Measurements from ENCODE around the gene CDC42BPB. TPM values are rescaled to one million over a fixed set of nuclear protein-coding genes. Genes with fewer than 3 reads are reported as not detected.

Gene CDC42BPB
- total RNA-seq, 1 donor from 2014 or later: 96.5 TPM

DNA sequence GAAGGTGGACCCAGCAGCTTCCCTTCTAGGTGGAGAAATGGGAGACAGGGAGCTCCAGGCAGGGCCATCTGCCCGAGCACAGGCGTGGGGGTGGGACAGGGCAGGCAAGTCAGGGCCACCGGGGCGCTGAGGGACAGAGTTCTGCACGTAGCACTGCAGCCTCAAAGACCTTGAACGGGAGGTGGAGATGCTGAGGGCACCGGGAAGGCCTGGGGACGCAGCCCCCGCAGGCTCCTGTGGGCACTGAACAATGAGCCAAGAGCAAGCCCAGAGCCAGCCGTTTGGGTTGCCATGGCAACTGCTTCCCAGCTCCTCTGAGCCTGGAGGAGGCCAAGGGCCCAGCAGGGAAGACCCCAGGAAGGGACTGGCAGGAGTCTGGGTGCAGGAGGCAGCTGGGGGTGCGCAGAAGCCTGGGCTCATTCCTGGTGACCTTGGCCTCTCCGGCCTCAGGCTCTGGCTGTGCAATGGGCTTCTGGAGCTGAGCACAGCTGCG is 30.0 kb upstream of the CDC42BPB start:
- Histone ChIP-seq H3K36me3 (no peaks in the 10 kb centered on the region), H3K9me3 (no peaks in the 10 kb centered on the region), H3K27me3 (no peaks in the 10 kb centered on the region), H3K27ac (no peak overlapping the region), H3K4me3 (no peak overlapping the region), H3K4me1 (peaks cover 0 to 3% of the 10 kb centered on the region in 2 donors)
- DNase-seq (ENCODE audit: low spot score in 2 of 2): no peak
- intact Hi-C loops (cut with DNase I): no loop called here
- no peak for TF ChIP-seq CTCF (IDR thresholded peaks at IDR 0.05)

DNA sequence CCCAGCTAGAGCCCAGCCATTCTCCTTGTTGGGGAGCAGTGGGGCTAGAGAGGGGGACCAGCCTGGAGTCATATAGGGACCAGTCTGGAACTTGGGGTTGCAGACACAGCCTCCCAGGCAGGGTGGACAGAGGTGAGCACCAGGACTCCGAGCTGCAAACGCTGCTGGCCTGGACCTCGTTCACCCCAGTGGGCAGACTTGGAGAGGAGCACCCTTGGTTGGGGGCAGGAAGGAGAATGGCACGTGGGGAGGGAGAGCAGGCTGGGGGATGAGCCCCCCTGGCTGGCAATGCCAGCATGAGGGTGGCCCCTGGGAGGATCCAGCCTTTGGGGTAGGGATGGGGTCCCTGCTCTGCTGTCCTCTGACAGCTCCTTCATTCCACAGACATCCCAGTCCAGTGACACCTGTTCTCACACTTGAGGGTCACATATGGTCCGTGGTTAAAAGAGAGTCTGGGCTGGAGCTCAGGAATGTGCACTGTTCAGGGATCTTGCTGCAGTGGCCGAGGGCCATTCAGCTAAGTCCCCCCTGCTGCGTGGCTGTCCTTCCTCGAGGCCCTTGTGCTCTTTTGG is 29.5 kb upstream of the CDC42BPB start:
- H3K27me3 ChIP-seq: no peaks in the 10 kb centered on the region
- no peaks in the 10 kb centered on the region for H3K9me3 ChIP-seq
- no peak for DNase-seq (ENCODE audit: low spot score in 2 of 2)
- no peak overlapping the region for H3K27ac ChIP-seq
- intact Hi-C loops (cut with DNase I): no loop called here
- peaks cover 0 to 3% of the 10 kb centered on the region in 2 donors for H3K4me1 ChIP-seq
- no peak for TF ChIP-seq CTCF (IDR thresholded peaks at IDR 0.05)
- H3K36me3 ChIP-seq: no peaks in the 10 kb centered on the region
- H3K4me3 ChIP-seq: no peak overlapping the region

DNA sequence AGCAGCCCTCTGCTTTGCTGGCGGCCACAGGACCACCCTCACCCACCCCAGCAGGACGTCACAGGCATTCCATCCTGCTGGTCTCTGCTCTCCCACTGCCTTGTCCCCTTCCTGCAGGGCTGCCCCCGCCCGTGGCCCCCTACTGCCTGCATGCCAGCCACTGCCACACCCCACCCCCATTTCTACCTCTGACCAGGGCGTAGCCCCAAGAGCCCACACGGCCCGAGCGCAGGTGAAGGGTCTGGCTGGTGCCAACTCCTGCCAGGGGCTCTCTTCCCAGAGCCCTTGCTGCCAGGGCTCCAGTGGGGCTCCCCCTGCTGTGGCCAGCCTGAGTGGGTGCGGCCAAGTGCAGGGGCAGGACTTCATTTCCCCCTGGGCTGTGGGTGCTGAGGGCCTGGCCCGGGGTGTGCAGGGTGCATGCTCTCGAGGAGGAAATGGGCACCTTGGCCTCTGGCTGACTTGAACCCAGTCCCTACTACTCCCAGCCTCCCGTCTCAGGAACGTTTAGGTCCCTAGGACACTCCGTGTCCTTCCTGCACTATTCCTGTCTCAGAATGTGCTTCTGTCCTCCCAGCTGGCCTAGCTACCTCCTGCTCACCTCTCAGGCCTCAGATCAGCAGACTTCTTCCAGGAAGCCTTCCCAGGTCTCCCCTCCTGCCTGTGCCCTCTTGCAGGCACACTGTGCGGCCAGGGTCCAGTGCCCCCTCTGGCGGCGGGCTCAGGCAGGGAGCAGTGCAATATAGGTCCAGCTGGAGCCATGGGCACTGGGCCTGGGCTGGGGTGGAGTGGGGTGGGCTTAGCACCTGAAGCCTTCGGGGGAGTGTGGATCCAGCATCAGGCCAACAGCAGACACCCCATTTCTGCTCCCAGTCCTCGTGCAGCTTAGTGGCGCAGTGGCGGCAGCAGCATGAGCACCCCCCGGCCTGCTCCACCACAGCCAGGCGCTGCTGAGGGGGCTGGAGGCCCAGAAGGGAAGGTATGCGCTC is 28.1 kb upstream of the CDC42BPB start:
- H3K27me3 ChIP-seq: no peaks in the 10 kb centered on the region
- no peaks in the 10 kb centered on the region for H3K4me1 ChIP-seq
- H3K9me3 ChIP-seq: no peaks in the 10 kb centered on the region
- no peak for DNase-seq (ENCODE audit: low spot score in 2 of 2)
- H3K27ac ChIP-seq: no peak overlapping the region
- intact Hi-C loops (cut with DNase I): no loop called here
- no peaks in the 10 kb centered on the region for H3K36me3 ChIP-seq
- H3K4me3 ChIP-seq: no peak overlapping the region
- TF ChIP-seq CTCF (IDR thresholded peaks at IDR 0.05): no peak

DNA sequence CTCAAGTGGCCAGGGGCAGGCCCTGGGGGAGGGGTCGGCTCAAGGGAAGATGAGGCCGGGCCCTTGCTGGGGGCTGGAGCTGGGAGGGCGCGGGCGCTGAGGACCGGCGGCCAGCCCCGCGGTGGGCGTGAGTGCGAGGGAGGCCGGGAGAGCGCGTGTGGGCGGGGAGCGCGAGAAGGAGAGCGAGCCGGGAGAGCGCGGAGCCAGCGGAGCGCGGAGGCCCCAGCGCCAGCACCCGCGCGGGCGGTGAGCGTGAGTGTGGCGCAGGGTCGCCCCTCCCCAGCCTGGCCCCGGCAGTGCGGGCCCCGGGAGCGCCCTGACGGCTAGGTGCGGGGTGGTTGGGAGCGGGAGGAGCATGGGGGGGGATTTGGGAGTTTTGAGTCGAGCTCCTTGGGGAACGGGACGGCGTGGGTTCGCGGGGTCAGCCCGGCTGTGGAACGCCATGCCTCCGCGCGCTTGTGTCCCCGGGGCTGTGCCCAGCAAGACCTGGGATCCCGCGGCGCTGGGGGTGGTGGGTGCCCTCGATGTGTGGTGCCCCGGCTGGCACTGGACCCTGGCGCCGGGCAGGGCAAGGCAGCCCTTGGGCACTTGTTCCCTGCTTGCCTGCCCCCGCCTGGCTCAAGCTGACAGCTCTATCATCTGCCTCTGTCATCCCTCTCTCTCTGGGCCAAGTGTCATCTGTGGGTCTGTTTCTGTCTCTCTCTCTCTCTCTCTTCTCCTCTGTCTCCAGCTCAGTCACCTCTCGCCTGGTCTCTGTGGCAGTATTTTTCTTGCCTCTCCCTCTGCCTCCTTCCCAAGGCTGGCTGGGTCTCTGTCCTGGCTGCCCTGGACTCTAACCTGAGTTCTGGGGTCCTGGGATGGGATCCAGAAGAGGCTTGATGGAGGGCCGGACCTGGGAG is 26.9 kb upstream of the CDC42BPB start, which contains the start of gene LBHD2:
LBHD2 (plus strand) TSS at position 190 of the 899 bp plus-strand sequence. CDS start 1,803 bp downstream, outside the sequence.
- intact Hi-C loops (cut with DNase I): no loop called here
- no peak for TF ChIP-seq CTCF (IDR thresholded peaks at IDR 0.05)
- H3K27ac ChIP-seq: no peak within 1 kb of the TSS
- H3K27me3 ChIP-seq: no peaks in the 10 kb centered on the region
- no peak for DNase-seq (ENCODE audit: low spot score in 2 of 2)
- no peaks in the 10 kb centered on the region for H3K4me1 ChIP-seq
- H3K36me3 ChIP-seq: no peaks in the 10 kb centered on the region
- peak within 1 kb of the TSS in 1 of 2 donors; percentile 30 for H3K4me3 ChIP-seq
- no peaks in the 10 kb centered on the region for H3K9me3 ChIP-seq

DNA sequence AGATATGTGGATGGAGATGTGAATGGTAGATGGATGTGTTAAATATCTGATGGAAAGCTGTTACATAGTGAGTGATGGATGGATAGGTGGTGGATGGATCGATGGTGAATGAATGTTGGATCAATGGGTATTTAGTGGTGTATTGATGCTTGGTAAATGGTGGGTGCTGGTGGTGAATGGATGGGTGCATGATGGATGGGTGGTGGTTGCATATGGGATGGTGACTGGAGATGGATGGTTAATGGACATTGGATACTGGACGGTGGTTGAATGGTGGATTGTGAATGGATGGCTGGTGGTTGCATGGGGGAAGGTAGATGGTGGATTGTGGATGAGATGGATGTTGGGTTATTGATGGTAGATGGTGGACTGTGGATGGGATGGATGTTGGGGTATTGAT is 24.6 kb upstream of the CDC42BPB start:
- no peak for DNase-seq (ENCODE audit: low spot score in 2 of 2)
- H3K4me3 ChIP-seq: no peak overlapping the region
- no peaks in the 10 kb centered on the region for H3K36me3 ChIP-seq
- no peaks in the 10 kb centered on the region for H3K27me3 ChIP-seq
- no peaks in the 10 kb centered on the region for H3K9me3 ChIP-seq
- intact Hi-C loops (cut with DNase I): no loop called here
- H3K27ac ChIP-seq: no peak overlapping the region
- no peak for TF ChIP-seq CTCF (IDR thresholded peaks at IDR 0.05)
- H3K4me1 ChIP-seq: no peaks in the 10 kb centered on the region

Measured in ascending aorta (tissue), 2 donors.